ENCODE measurements around the gene KIAA1191.

DNA sequence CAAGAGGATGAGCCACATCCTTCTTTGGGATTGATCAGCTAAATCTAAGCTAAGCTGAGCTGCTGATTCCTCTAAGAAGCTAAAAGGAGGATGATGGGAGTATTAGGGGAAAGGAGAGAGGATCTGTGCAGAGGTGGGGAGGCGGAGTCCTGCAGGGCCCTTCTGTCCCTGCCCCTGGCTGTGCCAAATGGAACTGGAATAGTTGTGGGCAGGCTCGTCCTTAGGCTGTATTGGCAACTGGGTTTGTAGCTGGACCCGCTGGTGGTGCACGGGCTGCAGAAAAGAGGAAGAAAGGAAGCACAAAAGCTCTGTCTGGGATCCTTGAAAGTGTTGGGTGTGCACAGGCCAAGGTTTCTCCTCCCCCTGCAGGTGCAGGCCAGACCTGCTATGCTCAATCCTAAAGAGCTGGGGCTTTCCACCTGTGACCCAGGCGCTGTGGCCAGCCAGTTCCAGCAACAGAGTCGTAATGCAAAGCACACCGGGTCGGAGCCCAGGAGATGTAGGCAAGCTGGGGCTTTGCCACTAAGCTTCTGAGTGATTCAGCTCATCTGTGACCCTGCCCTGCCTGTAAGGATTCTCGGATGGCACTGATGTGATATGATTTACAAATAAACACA lies 45.0 kb upstream of the KIAA1191 start:
- no peak for TF ChIP-seq TAF1 (IDR thresholded peaks at IDR 0.05; ENCODE audit: low read depth, low read length)
- no peak for TF ChIP-seq POLR2A (IDR thresholded peaks at IDR 0.05; ENCODE audit: low read depth, low read length)
- TF ChIP-seq POLR2AphosphoS5 (IDR thresholded peaks at IDR 0.05; ENCODE audit: low read depth, low read length) = no peak
- no peak for TF ChIP-seq SPI1 (IDR thresholded peaks at IDR 0.05; ENCODE audit: low read depth, low read length)

Measured in GM12891 (cell line).